BJ (cell line): ENCODE results near the gene RNASEH2B. TPM values are rescaled to one million over a fixed set of nuclear protein-coding genes. Genes with fewer than 3 reads are reported as not detected.

Experiments used
- CTCF ChIA-PET: fragments of 350-600 bp; formaldehyde crosslinking; extraction: SDS; loops from one replicate; lab custom pipeline; 2021; ENCODE audit warnings: antibody characterized with exemption, inconsistent platforms; lab: Yijun Ruan, JAX
- POLR2A ChIA-PET: fragments of 300-600 bp; sonication (Branson Sonifier 250); formaldehyde crosslinking; extraction: SDS; loops from one replicate; lab custom pipeline; 2021; ENCODE audit warnings: antibody characterized with exemption; lab: Charles Lee
- DNase-seq: peaks from one replicate; pipeline ENCODE4 v3.0.0-alpha.2; 2011; ENCODE audit warnings: low read depth
- H3K27me3 ChIP-seq: 2 replicates; pipeline ENCODE4 v1.6.0; 2011; ENCODE audit warnings: low read length; ENCODE audit not compliant: control insufficient read depth, insufficient read depth
- H3K36me3 ChIP-seq: 2 replicates; pipeline ENCODE4 v1.5.1; 2011; ENCODE audit warnings: low read length; ENCODE audit not compliant: control insufficient read depth, insufficient read depth
- H3K4me3 ChIP-seq: 2 replicates; pipeline ENCODE4 v1.5.1; 2011; ENCODE audit warnings: low read depth, mild to moderate bottlenecking, control low read depth, low read length
- polyA plus RNA-seq: library from polyadenylated mRNA; depleted of rRNA; stranded (reverse); fragments of >200 nt; gene quantifications from 2 replicates; pipeline ENCODE4 v1.2.3, GENCODE V29; 2011
- TF ChIP-seq, protein P1 (sequence below): IDR thresholded peaks from 2 replicates; pipeline ENCODE4 v1.5.1; 2011; ENCODE audit warnings: low read depth, mild to moderate bottlenecking, control low read depth, inconsistent platforms, low read length, moderate library complexity; ENCODE audit not compliant: insufficient read depth

Gene RNASEH2B
- polyA plus RNA-seq, 1 experiment, result 11.3 TPM

DNA sequence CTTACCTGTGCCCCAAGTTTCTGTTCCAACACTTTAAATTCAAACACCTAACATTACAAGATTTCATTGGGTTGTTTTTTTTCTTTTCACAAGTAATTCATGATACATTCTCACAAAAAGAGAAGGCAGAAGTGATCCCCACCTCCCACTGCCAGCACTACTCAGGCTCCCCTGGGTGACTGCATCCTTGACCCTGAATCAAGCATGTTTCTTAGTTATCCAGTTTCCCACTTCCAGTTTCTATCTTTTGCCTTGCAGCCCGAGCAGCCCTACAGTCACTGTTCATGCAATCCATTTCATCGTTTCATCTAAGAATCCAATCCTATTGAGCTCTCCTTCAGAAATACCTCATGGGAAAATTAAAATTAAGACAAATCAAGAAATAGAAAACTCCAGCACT, 61.4 kb downstream of the RNASEH2B start:
- Histone ChIP-seq H3K27me3 (no peaks in the 10 kb centered on the region), H3K36me3 (no peaks in the 10 kb centered on the region), H3K4me3 (no peak overlapping the region)
- TF ChIP-seq, protein P1, sequence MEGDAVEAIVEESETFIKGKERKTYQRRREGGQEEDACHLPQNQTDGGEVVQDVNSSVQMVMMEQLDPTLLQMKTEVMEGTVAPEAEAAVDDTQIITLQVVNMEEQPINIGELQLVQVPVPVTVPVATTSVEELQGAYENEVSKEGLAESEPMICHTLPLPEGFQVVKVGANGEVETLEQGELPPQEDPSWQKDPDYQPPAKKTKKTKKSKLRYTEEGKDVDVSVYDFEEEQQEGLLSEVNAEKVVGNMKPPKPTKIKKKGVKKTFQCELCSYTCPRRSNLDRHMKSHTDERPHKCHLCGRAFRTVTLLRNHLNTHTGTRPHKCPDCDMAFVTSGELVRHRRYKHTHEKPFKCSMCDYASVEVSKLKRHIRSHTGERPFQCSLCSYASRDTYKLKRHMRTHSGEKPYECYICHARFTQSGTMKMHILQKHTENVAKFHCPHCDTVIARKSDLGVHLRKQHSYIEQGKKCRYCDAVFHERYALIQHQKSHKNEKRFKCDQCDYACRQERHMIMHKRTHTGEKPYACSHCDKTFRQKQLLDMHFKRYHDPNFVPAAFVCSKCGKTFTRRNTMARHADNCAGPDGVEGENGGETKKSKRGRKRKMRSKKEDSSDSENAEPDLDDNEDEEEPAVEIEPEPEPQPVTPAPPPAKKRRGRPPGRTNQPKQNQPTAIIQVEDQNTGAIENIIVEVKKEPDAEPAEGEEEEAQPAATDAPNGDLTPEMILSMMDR, result no peak
- ChIA-PET POLR2A (no interaction called here), CTCF (no interaction called here)
- no peak for DNase-seq

DNA sequence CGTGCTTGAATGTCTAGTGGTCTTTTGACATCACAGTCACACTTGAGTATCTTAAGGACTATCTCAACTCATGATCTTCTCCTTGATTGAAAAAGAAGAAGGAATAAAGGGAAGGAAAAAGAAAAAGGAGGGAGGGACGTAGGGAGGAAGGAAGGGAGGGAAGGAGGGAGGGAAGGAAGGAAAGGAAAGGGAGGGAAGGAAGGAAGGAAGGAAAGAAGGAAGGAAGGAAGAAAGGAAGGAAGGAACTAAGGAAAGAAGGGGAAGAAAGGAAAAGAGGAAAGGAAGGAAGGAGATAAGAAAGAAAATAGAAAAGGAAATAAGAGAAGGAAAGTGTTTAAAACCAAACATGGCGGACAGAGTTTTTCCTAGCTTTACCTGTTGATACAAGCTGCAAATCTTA, 64.7 kb downstream of the RNASEH2B start:
- H3K4me3 ChIP-seq, result no peak overlapping the region
- no peak for DNase-seq
- POLR2A ChIA-PET, result no interaction called here
- TF ChIP-seq, protein P1, result no peak
- CTCF ChIA-PET, result no interaction called here
- no peaks in the 10 kb centered on the region for H3K36me3 ChIP-seq
- no peaks in the 10 kb centered on the region for H3K27me3 ChIP-seq

DNA sequence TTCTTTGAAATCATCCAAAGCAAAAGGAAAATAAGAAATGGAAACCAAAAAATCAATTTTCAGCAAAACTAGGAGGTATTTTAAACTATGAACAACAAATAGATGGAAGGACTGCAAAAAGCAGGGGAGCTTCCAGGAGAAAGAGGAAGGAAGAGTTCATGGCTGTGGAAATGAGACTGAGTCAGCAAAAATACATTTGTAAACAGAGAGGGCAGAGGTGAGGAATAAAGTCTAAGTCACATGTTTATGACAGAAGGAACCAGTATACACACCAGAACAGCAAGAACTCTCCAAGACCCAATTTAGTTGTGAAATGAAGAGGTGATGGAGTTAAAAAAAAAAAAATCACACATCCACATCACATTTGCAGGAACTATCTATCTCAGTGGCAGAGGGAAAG, 69.6 kb downstream of the RNASEH2B start:
- ChIA-PET CTCF (interaction anchor here (1.2 kb wide), 1 partner anchor 12 kb away, joined by 3 read pairs; no protein-coding TSS in a partner anchor), POLR2A (no interaction called here)
- no peak for DNase-seq
- Histone ChIP-seq H3K4me3 (no peak overlapping the region), H3K27me3 (no peaks in the 10 kb centered on the region), H3K36me3 (no peaks in the 10 kb centered on the region)
- TF ChIP-seq, protein P1, result no peak

DNA sequence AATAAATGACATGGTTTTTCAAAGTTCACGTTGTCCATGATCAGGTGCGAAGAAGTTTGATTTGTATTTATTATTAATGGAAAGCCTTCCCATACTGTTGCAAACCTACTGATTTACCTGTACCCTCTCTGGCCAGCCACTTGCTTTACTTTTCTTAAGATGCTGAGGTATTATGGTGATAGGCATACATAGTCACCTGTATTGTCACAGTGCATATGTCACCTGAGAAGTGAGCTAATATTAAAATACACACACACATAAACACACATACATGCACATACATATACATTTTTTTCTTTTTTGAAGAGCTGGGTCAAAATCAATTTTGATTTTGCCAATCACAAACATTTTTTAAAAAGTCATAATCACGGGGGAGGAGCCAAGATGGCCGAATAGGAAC, 72.1 kb downstream of the RNASEH2B start:
- CTCF ChIA-PET, result interaction anchor here (1.2 to 1.7 kb wide), 2 partner anchors 15 to 70 kb away, joined by 4 read pairs; no protein-coding TSS in a partner anchor
- no peak overlapping the region for H3K4me3 ChIP-seq
- no peaks in the 10 kb centered on the region for H3K36me3 ChIP-seq
- no peaks in the 10 kb centered on the region for H3K27me3 ChIP-seq
- TF ChIP-seq, protein P1, result no peak
- POLR2A ChIA-PET, result no interaction called here
- no peak for DNase-seq

DNA sequence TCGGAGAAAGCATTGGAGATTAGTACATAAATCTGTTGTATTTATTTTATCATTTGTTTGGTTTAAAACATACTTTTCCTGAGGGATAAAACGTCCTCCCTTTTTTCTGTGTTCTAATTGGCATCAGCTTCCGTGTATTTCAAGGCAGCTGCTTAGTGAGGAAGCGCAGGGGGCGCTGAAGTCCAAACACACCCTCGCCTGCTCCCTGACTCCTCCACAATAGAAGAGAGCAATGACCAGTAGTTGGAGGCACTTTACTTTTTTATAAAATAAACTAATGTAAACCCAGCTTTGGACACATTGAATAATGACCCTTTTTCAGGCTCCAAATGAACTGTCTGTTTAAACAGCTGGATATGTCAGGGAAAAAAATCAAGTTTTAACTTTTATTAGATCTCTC, 79.9 kb downstream of the RNASEH2B start:
- DNase-seq, result no peak
- TF ChIP-seq, protein P1, result no peak
- peaks cover 9% of the 10 kb centered on the region for H3K27me3 ChIP-seq
- no peaks in the 10 kb centered on the region for H3K36me3 ChIP-seq
- ChIA-PET CTCF (no interaction called here), POLR2A (no interaction called here)
- no peak overlapping the region for H3K4me3 ChIP-seq
